OCI-LY3 (cell line): Measurements from ENCODE around the gene RTL9.

ENCODE experiments used
- H2AFZ ChIP-seq: fragments of 200-600, 300-600 bp; shearing (Covaris generic); 2 replicates; pipeline ENCODE4 v1.6.0; 2014; ENCODE audit warnings: antibody characterized with exemption, low read depth, low read length
- H3K27ac ChIP-seq: fragments of 200-600, 300-600 bp; sonication (generic); 2 replicates; pipeline ENCODE4 v1.5.1; 2014; ENCODE audit warnings: mild to moderate bottlenecking, low read length, moderate library complexity, mixed read lengths
- H3K27me3 ChIP-seq: fragments of 200-600, 300-600 bp; sonication (generic); 2 replicates; pipeline ENCODE4 v1.6.1; 2014; ENCODE audit warnings: low read depth, low read length, mixed read lengths
- H3K36me3 ChIP-seq: fragments of 200-600, 300-600 bp; sonication (generic); replicated peaks from 2 replicates; pipeline ENCODE3; 2014; ENCODE audit warnings: low read depth, low read length, mixed read lengths
- H3K4me1 ChIP-seq: fragments of 300-600, 200-600 bp; sonication (generic); 2 replicates; pipeline ENCODE4 v1.6.1; 2014; ENCODE audit warnings: low read length, mixed read lengths
- H3K4me2 ChIP-seq: fragments of 200-600, 300-600 bp; sonication (generic); 2 replicates; pipeline ENCODE4 v1.6.1; 2014; ENCODE audit warnings: low read length, mixed read lengths
- H3K4me3 ChIP-seq: fragments of 300-600, 200-600 bp; sonication (generic); 2 replicates; pipeline ENCODE4 v1.5.1; 2014; ENCODE audit warnings: antibody characterized with exemption, mild to moderate bottlenecking, low read length, moderate library complexity
- H3K79me2 ChIP-seq: fragments of 300-600, 200-600 bp; shearing (Covaris generic); 2 replicates; pipeline ENCODE4 v1.6.1; 2014; ENCODE audit warnings: mild to moderate bottlenecking, low read length, mixed read lengths
- H3K9ac ChIP-seq: fragments of 300-600, 200-600 bp; shearing (Covaris generic); 2 replicates; pipeline ENCODE4 v1.6.0; 2014; ENCODE audit warnings: mild to moderate bottlenecking, low read length, moderate library complexity
- H3K9me3 ChIP-seq: fragments of 200-600, 300-600 bp; shearing (Covaris generic); 2 replicates; pipeline ENCODE4 v1.6.1; 2014; ENCODE audit warnings: low read length, mixed read lengths; ENCODE audit not compliant: insufficient read depth
- H4K20me1 ChIP-seq: fragments of 200-600, 300-600 bp; sonication (generic); 2 replicates; pipeline ENCODE4 v1.6.1; 2016; ENCODE audit warnings: low read length, mixed read lengths; ENCODE audit not compliant: insufficient read depth
- CTCF ChIP-seq: fragments of 200-600, 300-600 bp; sonication (generic); IDR thresholded peaks from 2 replicates; pipeline ENCODE4 v1.5.1; 2014; ENCODE audit warnings: antibody characterized with exemption, low read length, low read depth
- EZH2phosphoT487 ChIP-seq: fragments of 200-600 bp; shearing (Covaris generic); IDR thresholded peaks from 2 replicates; pipeline ENCODE4 v1.6.1; 2018; ENCODE audit warnings: antibody characterized with exemption, mixed run types, low read depth

The RTL9 gene

GRCh38 chrX:110389570-110389969, 30.9 kb downstream of the RTL9 start:
- H2AFZ ChIP-seq: no peak overlapping the region
- no peak overlapping the region for H3K27ac ChIP-seq
- H3K27me3 ChIP-seq: no peaks in the 10 kb centered on the region; the same call in 1 of the 2 replicates
- H3K9ac ChIP-seq: no peak overlapping the region
- H3K9me3 ChIP-seq: no peaks in the 10 kb centered on the region
- TF ChIP-seq CTCF (no peak), EZH2phosphoT487 (no peak)
- H3K4me2 ChIP-seq: no peak overlapping the region
- H3K79me2 ChIP-seq: no peaks in the 10 kb centered on the region
- H3K4me1 ChIP-seq: peaks cover 5% of the 10 kb centered on the region; the same call in 1 of the 2 replicates
- H3K36me3 ChIP-seq: no peaks in the 10 kb centered on the region
- no peaks in the 10 kb centered on the region for H4K20me1 ChIP-seq
- no peak overlapping the region for H3K4me3 ChIP-seq

- Histone ChIP-seq H3K9ac (no peak overlapping the region), H2AFZ (no peak overlapping the region), H3K9me3 (no peaks in the 10 kb centered on the region), H3K27ac (no peak overlapping the region), H3K79me2 (no peaks in the 10 kb centered on the region), H4K20me1 (no peaks in the 10 kb centered on the region), H3K36me3 (no peaks in the 10 kb centered on the region), H3K4me2 (no peak overlapping the region), H3K27me3 (no peaks in the 10 kb centered on the region; the same call in 1 of the 2 replicates), H3K4me3 (no peak overlapping the region), H3K4me1 (peaks cover 5% of the 10 kb centered on the region; the same call in 1 of the 2 replicates)
- TF ChIP-seq EZH2phosphoT487 (no peak), CTCF (no peak)
These were observed 32.4 kb downstream of the RTL9 start for GRCh38 chrX:110391086-110391485.

- no peak overlapping the region for H2AFZ ChIP-seq
- no peak overlapping the region for H3K27ac ChIP-seq
- H3K27me3 ChIP-seq: no peaks in the 10 kb centered on the region; the same call in 1 of the 2 replicates
- TF ChIP-seq EZH2phosphoT487: no peak
- TF ChIP-seq CTCF: no peak
- no peak overlapping the region for H3K9ac ChIP-seq
- no peaks in the 10 kb centered on the region for H3K79me2 ChIP-seq
- H3K9me3 ChIP-seq: no peaks in the 10 kb centered on the region
- no peak overlapping the region for H3K4me3 ChIP-seq
- no peaks in the 10 kb centered on the region for H3K36me3 ChIP-seq
- no peak overlapping the region for H3K4me2 ChIP-seq
- peaks cover 9% of the 10 kb centered on the region; the same call in 1 of the 2 replicates for H3K4me1 ChIP-seq
- no peaks in the 10 kb centered on the region for H4K20me1 ChIP-seq
These were observed 36.0 kb downstream of the RTL9 start for GRCh38 chrX:110394651-110395050.

- Histone ChIP-seq H3K4me2 (no peak overlapping the region), H3K27ac (no peak overlapping the region)
- TF ChIP-seq EZH2phosphoT487 (no peak), CTCF (no peak)
These were observed 37.2 kb downstream of the RTL9 start for GRCh38 chrX:110395877-110396276.

More at GRCh38 chrX:110395877-110396276, 37.2 kb downstream of the RTL9 start:
- Histone ChIP-seq H3K9ac (no peak overlapping the region), H2AFZ (no peak overlapping the region), H3K9me3 (no peaks in the 10 kb centered on the region), H3K4me1 (peaks cover 10% of the 10 kb centered on the region; the same call in 1 of the 2 replicates), H3K79me2 (no peaks in the 10 kb centered on the region), H4K20me1 (no peaks in the 10 kb centered on the region), H3K36me3 (no peaks in the 10 kb centered on the region), H3K27me3 (no peaks in the 10 kb centered on the region; the same call in 1 of the 2 replicates), H3K4me3 (no peak overlapping the region)
